Measurements from ENCODE around the gene C1orf167.
"Not testable (repeated sequence)": the region's sequence is repeated elsewhere in the genome, so short reads cannot be mapped to it uniquely, and the experiment has no call there.

C1orf167 gene

GRCh38 chr1:11799099-11799498, 37.1 kb downstream of the C1orf167 start:
- DNase-seq (ENCODE audit: low read depth) = no peak
- no peak overlapping the region for H3K4me3 ChIP-seq (ENCODE audit: control insufficient read depth, low read depth, low read length)
- TF ChIP-seq, protein P1, sequence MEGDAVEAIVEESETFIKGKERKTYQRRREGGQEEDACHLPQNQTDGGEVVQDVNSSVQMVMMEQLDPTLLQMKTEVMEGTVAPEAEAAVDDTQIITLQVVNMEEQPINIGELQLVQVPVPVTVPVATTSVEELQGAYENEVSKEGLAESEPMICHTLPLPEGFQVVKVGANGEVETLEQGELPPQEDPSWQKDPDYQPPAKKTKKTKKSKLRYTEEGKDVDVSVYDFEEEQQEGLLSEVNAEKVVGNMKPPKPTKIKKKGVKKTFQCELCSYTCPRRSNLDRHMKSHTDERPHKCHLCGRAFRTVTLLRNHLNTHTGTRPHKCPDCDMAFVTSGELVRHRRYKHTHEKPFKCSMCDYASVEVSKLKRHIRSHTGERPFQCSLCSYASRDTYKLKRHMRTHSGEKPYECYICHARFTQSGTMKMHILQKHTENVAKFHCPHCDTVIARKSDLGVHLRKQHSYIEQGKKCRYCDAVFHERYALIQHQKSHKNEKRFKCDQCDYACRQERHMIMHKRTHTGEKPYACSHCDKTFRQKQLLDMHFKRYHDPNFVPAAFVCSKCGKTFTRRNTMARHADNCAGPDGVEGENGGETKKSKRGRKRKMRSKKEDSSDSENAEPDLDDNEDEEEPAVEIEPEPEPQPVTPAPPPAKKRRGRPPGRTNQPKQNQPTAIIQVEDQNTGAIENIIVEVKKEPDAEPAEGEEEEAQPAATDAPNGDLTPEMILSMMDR (conservative IDR thresholded peaks at IDR 0.05; ENCODE audit: control insufficient read depth, insufficient read depth, low read depth, low read length) = no peak

- TF ChIP-seq, protein P1 (conservative IDR thresholded peaks at IDR 0.05; ENCODE audit: control insufficient read depth, insufficient read depth, low read depth, low read length) = no peak
- no peak for DNase-seq (ENCODE audit: low read depth)
- no peak overlapping the region for H3K4me3 ChIP-seq (ENCODE audit: control insufficient read depth, low read depth, low read length)
These were observed 37.9 kb downstream of the C1orf167 start for GRCh38 chr1:11799896-11800295.

DNA sequence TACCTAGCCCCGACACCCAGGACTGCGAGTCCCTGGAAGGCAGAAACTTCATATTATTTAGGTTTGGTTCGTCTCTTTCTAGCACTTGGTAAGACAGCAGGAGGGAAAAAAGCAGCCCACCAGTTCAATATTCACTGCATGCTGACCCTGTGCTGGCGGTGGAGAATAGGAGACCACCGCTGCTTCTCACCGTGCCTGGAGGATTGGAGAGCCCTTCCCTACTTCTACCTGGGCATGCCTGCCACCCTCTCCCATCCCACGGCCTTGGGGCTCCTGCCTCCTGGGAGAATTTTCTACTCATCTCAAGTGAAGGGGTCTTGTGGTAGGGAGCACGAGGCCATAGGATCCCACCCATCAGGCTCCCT, 38.4 kb downstream of the C1orf167 start:
- no peak overlapping the region for H3K4me3 ChIP-seq (ENCODE audit: control insufficient read depth, low read depth, low read length)
- DNase-seq (ENCODE audit: low read depth) = no peak
- TF ChIP-seq, protein P1 (conservative IDR thresholded peaks at IDR 0.05; ENCODE audit: control insufficient read depth, insufficient read depth, low read depth, low read length) = no peak

DNA sequence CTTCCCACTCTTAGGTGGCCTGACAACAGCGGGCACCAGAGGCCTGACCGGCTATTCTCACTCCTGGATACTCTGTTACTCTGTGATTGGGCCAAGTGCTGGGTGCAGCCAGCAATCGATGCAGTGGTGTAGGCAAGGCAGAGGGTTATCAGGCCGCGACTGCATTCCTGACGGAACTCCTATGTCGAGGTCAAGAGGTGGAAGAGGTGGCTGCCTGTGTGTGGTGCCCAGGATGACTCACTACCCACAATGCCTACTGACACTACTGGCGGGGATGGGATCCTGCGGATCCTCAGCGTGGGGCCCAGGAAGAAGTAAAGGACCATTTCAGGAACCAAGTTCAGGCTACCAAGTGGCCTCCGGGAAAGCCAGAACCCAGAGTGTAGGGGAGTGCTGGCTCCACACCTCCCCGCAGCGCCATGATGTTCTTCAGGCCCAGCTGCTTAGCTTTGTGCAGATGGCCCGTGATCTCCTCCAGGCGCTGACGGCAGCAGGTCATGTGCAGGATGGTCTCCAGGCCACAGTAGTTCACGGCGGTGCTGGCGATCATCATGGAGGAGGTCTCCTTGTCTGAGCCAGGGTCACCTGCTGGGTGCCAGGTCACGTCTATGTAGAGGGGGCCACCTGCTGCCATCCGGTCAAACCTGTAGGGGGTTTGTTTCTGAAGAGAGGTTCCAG, 38.9 kb downstream of the C1orf167 start:
- H3K4me3 ChIP-seq (ENCODE audit: control insufficient read depth, low read depth, low read length) = no peak overlapping the region
- no peak for DNase-seq (ENCODE audit: low read depth)
- TF ChIP-seq, protein P1 (conservative IDR thresholded peaks at IDR 0.05; ENCODE audit: control insufficient read depth, insufficient read depth, low read depth, low read length) = no peak

DNA sequence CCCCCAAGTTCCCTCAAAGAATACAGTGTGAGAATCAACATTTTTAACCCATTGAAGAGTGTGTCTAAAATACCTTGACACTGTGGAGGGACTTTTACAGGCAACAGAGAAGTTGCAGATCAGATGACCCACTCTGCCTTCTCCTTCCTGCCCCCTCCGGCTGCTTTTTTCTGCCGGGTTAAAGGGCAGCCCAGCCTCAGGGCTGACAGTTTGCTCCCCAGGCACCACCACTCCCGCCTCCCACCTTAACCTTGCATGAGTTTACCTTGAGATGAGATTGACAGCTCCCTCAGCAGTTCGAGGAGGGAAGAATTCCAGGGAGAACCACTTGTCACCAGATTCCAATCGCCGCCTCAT, 40.6 kb downstream of the C1orf167 start:
- H3K4me3 ChIP-seq (ENCODE audit: control insufficient read depth, low read depth, low read length) = peak overlapping the region; percentile 72
- no peak for DNase-seq (ENCODE audit: low read depth)

DNA sequence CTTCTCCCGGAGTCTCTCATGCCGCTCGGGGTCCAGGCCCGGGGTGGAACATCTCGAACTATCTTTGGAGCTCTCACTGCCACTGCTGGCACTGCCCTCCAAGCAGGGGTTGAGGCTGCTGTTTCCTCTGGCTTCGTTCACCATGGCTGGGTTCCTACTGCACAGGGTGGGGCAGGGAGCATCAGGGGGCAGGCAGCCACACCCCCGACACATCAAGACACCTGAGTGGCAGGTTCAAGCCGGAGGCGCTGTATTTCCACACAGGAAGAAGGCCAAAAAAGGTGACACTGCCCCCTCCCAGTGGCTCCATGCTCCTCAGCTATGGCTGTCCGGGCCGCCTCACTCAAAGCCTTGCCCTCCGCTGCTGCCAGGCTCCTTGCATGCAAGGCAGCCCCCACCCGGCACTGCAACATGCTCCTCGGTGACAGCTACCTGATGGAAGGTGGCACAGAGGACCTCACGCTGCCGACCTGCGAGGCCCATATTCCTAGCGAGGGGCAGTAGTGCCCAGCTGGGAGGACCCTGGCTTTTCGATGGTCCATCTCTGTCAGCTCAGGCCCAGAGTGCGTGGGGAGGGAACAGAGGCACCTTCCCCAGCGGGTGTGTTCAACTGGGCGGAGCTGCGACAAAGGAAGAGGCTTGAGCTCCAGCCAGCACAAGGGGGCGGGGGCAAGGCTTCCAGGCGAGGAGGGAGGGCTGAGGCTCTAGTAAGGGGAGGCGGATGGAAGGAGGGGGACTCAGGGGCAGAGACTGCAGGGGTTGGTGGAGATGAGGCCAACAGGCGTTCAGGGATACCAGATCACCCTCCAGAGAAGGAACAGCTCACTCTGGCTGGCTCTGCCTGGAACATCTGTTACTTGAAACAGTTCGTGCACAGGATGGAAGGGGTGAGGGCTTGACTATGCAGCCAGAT, 41.2 kb downstream of the C1orf167 start:
- TF ChIP-seq, protein P1 (conservative IDR thresholded peaks at IDR 0.05; ENCODE audit: control insufficient read depth, insufficient read depth, low read depth, low read length) = no peak

More for the DNA sequence above, 40.6 kb downstream of the C1orf167 start:
- TF ChIP-seq, protein P1 (conservative IDR thresholded peaks at IDR 0.05; ENCODE audit: control insufficient read depth, insufficient read depth, low read depth, low read length) = no peak

GRCh38 chr1:11803924-11804665, 42.1 kb downstream of the C1orf167 start:
- peak overlapping the region; percentile 72 for H3K4me3 ChIP-seq (ENCODE audit: control insufficient read depth, low read depth, low read length)
- not testable (repeated sequence) for DNase-seq (ENCODE audit: low read depth)

More for the DNA sequence above, 41.2 kb downstream of the C1orf167 start:
- DNase-seq (ENCODE audit: low read depth) = peak; percentile 98
- peak overlapping the region; percentile 72 for H3K4me3 ChIP-seq (ENCODE audit: control insufficient read depth, low read depth, low read length)
